HG03064 (cell line): ENCODE data around the gene FBXL16.

ENCODE experiments used
- ATAC-seq: cut with Tn5 transposase; IDR thresholded peaks from one replicate; pipeline ENCODE4 v1.9.1; 2021; ENCODE audit warnings: low read depth; ENCODE audit not compliant: unreplicated experiment

FBXL16 gene

DNA sequence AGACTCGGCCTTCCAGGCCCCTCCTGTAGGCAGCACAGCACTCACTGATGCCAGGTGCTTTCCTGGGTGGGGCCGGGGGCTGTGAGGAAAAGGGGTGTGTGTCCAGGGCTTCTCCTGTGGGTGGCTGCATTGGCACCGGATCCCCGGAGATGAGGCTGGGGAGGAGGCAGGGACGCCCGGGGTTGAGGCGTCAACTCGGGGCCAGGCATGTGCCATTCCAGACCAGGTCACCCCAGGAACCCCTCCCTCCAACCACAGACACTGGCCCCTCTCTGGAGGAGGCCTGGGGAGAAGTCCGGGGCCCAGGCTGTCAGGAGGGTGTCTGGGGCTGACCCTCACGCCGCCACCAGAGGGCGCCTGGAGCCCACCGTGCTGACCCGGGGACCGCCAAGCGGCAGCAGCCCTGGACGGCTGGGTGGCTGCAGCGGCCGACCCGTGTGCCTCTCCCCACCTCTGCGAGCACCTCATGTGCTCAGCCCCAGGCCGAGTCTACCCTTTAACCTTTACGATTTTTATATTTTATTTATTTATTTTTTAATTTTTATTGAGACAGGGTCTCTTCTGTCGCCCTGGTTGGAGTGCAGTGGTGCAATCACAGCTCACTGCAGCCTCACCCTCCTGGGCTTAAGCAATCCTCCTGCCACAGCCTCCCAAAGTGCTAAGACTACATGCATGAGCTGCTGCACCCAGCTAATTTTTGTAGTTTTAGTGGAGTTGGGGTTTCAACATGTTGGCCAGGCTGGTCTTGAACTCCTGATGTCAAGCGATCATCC, 6.1 kb upstream of the FBXL16 start:
- no peak for ATAC-seq

DNA sequence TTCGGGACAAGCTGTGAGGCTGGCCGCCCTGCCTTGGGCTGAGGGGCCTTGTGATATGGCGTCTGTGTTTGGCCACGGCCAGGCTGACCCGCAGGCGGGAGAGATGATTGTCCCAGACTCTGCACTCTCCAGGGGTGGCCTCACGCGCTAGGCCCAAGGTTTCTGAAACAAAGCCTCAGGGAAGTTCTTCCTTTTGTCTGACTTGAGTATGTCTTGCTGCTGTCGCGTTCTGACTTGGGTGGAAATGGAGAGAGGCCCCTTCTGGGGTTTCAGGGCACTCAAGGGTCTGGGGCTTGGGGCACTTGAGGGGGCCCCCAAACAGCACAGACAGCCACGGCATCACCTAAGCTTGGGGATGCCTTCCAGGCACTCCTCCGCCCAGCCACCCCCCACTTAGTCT, 5.5 kb upstream of the FBXL16 start:
- no peak for ATAC-seq

DNA sequence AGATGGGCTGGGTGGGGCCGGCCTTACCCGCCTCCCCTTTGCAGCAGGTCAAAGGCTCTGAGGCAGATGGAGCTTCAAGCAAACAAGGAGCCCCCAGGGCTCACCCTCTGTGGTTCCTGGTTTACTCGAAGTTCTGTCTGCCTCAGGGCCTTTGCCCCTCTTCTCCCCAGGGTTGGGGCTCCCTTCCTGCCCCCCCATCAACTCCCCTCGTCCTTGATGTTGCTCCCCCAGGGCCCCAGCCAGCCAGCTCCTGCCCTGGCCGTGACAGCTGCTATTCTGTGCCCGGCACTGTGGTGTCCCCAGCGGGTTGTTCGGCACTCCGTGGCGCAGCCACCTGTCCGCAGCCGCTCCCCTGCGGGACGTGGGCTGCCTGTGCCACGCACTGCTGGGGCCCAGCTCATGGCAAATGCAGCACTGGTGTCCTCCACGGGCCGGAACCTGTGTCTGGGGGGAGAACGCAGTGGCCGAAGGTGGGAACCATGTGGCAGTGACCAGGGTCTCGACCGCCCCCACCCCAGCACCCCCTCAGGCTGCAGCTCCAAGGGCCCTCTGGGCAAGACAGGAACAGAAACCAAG, 5.0 kb upstream of the FBXL16 start:
- no peak for ATAC-seq

DNA sequence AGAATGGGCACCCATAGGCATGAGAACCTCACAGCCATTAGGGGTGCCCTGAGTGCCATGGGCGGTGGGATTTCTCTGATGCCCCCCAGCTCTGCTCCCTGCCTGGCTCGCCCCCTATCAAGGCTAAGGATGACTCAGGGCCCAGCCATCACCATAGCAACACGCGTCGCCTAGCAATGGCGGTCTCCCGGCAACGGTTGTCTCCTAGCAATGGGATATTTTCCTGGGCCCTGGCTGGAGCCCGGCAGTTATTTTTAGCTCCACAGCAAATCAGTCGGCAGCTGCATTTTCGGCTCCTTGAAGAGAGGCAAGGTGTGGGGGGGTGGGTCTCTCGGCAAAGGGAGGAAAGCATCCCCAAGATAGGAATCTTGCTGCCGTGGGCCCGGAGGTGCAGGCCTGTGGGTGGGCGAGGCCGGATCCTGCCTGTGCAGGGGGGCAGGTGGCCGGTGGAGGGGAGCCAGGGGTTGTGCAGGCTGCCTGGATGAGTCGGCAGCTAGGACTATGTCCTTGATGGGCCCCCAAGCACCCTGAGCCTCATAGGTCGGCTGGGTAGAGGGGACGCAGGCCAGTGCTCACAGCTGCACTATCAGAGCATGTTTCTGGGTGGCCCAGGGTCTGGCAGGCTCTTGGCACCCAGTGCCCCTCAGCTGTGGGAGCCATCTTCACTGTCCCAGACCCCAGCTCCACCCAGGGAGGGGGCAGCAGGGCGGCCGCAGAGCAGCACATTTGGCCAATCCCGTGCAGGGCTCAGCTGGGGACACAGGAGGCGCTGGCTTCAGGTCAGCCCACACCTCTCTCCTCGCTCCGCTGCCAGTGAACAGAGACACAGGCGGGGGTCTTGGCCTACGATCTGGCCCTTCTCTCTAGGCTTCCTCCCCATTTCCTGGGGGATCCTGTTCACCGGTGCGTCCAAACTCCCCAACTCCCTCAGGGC, 4.2 kb upstream of the FBXL16 start:
- no peak for ATAC-seq

DNA sequence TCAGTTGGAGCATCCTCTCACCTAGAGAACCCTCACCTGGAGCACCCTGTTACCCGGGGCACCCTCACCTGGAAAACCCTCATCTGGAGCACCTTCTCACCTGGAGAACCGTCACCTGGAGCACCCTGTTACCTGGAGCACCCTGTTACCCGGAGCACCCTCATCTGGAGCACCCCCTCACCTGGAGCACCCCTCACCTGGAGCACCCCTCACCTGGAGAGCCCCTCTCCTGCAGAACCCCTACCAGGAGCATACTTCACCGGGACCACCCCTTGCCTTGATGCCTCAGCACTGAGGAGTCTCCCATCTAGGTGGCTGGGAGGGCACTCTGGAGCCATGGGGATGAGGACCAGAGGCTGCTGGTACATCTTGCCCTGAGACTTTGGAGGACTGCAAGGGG, 3.4 kb upstream of the FBXL16 start:
- no peak for ATAC-seq

DNA sequence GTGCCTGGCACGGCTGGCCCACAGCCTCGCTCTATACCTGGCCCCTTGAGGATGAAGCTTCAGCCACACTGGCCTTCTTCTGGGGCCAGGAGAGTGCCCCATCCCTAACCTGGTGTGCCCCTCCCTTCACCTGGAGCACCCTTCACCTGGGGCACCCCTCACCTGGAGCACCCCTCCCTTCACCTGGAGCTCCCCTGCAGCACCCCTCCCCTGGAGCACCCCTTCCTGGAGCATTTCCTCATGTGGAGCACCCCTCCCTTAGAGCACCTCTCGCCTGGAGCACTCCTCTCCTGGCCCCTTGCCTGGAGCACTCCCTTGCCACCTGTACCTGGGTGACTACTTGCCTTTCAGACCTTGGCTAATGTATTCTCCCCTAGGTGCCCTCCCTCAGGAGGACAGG, 2.4 kb upstream of the FBXL16 start:
- ATAC-seq, result no peak

DNA sequence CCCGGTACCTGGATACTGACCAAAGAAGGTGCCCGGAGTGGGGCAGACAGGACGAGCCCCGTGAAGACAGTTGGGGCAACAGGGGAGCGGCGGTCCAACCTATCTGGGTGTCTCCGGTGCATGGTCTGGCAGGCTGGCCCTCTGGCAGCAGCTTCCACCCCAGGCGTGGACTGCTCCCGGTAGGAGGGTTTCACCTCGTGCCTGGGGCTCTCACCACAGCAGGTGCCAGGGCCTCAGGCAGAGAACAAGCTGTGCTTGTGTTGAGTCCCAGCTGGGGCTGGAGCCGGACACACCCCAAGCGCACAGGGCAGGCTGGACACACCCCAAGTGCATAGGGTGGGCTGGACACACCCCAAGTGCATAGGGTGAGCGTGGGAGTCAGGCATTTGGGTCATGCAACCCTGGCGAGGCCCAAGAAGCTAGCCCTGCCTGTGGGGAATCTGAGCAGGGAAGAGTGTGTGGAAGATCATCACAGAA, 1.5 kb upstream of the FBXL16 start:
- ATAC-seq, result no peak

DNA sequence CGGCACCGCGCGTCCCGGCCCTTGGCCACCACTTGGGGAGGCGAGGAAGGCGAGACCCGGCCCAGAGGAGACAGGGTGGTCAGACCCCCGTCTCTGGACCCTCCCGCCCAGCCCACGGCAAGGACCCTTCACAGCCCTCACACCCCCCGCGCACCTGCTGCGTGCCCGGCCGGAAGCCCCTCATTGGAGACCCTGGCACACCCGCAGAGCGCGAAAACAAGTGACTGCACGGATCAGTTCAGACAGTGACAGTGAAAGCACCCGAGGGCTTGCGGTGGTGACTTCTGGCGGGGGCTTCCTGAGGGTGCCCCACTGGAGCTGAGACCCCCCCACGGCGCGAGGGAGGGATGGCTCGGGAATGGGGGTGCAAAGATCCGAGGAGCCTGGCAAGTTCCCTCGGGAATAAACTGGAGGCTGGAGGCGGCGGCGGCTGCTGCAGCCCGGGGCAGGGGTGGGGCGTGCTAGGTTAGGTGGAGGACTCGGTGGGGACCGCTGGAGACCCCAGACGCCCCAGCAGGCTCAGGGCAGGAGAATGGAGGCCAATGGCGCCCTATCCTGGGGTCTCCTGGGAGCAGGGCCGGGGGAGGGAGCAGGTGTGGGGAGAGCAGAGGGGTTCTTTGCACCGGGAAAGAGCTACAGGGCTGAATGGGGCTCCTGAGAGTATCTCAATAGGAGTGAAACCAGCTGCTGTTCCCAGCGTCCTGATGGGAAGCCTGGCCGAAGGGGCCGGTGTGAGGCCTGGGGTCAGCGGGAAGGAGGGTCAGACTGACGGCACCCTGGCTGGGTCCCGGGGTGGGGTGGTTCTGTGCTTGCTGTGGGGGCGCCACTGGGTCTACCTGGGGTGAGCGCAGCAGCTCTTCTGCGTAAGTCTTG, 824 bp upstream of the FBXL16 start:
- no peak for ATAC-seq

DNA sequence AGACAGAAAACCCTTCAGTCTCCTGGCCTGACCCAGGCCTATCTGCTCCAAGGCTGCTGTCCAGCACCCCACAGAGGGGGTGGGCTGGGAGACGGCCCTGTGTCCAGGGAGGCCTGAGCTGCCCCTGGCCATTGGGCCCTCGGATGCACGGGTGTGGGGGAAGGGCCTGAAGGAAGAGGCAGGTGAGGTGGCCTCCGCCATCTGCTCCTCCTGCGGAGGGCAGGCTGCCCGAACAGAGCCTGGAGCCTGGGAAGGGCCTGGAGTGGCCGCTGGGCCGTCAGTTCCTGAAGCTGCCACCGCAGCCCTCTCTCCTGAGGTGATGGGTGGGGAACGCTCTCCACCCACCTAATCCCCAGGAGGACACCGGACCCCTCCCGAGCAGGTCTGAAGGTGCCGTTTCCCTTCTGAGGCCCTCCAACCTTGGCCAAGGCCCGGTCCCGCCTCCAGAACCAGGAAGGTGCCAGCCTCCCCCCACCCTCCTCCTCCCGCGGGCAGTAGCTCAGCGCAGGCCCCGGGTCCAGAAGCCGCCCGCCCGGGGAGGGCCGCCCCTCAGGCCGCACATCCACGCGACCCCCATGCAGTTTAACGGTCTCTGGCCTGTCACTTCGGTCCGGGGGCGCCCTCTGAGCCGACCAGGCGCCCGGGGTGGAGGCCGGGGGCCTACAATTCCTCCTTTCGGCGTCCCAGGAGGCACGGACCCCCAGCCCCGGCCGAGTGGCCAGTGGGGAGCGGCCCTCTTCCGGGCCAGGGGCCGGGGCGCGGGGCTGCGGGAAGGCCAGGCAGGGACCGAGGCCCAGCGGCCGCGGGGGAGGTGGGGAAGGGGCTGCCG, 835 bp downstream of the FBXL16 start:
- ATAC-seq, result no peak

DNA sequence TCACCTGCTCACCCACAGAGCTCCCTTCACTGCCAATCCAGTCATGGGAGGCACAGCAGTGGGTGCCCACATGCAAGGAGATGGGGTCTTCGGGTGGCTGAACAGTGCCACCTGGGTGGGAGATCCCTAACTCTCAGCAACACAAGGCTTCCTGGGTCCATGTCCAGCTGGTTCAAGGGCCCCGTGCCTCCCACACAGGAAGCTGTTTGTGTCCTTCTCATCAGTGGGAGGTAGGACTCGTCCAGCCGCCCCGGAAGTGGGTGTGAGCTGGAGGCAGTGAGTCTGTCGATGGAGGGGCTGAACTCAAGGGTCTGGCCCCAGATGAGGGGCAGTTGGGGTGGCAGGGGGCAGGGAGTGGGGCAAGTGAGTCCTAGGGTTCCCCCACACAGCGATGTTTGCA, 1.6 kb downstream of the FBXL16 start:
- no peak for ATAC-seq

DNA sequence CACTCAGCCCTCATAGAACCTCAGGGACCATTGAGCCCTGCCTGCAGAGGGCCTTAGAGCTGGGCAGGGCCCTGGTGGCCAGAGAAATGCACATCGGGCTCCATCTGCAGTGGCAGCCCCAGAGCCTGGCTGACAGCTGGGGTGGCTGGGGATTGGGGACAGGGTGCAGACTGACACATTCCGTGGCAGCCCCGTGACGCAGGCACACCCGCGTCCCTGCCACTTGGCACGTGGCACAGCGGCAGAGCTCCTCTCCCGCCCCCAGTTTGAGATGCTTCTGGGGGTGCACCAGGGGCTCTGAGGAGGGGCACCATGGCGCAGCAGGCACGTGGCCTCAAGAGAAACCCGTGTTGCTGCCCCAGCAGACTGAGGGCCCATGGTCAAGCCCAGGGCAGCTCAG, 2.2 kb downstream of the FBXL16 start:
- ATAC-seq, result no peak

DNA sequence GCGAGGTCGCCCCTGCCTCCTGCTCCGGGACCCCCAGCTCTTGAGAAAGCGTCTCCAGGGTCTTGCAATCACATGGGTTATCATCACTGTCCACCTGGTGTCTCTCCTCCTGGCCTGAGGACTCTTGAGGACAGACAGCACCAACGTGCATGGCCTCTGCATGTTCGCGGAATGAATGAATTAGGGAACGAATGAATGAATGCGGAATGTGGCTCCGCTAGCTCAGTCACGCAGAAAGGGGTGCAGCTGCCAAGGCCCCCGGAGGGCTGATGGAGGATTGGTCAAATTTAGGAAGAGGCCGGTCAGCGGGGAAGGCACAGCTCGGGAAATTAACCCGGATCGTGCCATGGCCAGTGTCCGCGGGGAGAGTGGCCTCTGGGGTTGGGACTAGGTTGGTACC, 3.3 kb downstream of the FBXL16 start:
- no peak for ATAC-seq

DNA sequence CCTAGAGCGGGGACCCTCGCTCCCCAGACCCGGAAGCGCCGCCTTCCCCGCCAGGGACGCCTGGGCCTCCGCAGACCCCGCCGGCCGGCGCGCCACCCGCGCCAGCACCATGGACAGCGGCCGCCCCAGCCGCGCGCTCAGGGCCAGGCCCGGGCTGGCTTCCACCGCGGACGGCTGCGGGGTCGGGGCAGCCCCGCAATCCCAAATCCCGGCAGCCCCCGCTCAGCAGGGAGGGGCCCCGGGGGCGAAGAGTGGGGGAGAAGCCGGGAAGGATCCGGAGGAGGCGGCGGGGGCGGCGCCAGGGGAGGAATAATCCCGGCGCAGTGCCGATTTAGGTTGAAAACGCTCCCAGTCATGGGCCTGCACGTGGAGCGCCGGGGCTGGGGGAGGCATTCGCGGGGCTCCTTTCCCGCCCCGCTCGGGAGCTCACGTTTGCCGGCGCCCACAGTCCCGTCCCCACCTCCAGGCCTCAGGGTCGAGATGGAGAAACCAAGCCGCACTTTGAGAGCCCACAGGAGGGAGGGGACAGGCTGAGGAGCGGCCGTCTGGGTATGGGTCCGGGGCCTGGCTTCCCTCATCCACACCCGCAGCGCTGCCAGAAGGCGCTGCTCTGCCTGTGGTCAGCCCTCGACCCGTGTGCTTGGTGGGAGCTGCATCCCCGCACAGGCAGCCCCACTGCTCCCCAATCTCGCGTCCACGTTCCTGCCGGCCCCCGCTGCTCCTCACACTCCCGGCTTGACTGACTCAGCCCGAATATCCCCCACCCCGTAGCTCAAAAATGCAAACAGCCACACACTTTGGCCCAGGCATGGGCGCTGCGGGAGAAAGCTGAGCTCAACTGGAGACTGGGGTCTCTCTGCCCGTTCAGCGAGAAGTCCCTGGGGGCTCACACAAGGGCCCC, 4.7 kb downstream of the FBXL16 start:
- ATAC-seq, result no peak

DNA sequence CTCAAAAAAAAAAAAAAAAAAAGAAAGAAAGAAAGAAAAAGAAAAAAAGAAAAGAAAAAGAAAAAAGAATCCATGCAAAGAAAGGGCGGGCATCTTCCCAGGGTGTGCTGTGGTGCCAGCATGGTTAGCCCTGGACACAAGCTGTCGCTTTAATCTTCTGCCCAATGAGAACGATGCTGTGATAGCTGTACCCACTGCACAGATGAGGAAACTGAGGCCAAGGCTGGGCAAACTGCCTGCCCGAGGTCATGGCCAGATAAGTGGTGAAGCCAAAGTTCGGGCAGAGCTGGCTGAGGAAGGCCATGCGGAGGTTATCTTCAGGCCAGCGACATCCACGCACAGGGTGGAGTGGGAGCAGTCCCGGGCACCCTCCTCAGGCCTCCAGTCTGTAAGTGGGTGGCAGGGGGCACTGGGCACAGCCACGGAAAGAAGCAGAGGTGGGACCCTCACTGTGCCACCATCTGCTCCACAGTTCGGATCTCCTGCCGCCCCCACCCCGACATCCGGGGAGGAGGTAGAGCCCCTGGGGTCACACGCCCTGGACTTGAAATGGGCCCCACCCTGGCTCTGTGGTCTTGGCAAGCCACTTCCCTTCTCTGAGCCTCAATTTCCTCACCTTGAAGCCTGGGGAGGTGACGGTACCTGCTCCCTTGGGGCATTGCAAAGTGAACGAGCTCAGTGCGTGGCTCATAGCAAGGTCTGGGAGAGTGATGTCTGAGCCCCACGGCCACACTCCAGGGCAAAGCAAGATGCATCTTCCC, 6.5 kb downstream of the FBXL16 start:
- no peak for ATAC-seq

DNA sequence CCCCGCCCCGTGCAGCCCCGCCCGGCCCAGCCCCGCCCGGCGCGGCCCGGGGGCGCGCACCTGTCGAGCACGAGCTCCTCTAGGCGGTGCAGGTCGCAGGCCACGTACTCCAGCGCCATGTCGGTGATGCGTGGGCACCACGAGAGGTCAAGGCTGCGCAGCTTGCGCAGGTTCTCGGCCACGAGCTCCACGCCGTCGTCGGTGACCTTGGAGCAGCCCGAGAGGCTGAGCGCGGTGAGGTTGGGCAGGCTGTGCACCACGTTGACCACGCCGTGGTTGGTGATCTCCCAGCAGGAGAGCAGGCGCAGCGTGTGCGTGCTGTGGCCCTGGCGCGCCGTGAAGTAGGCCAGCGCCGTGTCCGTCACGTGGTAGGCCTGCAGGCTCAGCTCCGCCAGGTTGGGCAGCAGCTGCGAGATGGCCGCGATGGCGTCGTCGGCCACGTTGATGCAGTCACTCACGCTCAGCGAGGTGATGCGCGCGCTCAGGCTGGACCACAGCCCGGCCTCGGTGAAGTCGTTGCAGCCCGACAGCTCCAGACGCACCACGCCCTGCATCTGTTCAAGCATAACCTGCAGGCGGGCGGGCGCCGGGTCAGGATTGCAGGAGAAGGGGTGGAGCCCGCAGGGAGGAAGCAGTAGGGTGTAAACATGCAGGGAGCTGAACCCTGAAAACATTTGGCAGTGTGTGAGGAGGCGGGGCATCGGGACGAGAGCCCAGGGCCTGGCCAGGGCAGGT, 10.1 kb downstream of the FBXL16 start:
- ATAC-seq, result no peak

DNA sequence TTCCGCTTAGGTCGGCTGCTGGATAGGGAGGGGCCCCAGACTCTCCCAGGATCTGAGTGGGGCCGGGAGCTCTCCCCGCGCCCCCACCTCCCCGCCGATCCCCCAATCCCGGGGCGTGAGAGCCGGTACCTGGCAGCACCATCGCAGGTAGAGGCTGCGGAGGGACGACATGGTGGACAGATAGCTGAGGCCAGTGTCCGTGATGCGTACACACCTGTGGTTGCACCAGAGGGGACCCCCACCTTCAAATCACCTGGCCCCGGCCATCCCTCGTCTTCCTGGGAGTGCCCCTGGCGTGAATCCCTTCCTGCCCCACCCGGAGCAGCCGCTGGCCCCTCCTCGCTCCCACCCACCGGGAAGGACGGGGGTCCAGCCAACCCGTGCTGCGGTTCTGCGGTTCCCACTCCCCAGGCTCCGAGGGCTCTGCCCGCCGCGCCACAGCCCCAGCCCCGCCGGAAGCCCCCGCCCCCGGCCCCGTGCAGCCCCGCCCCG, 10.7 kb downstream of the FBXL16 start:
- no peak for ATAC-seq
